Measurements from ENCODE around the gene CTDSP1.

Gene CTDSP1

DNA sequence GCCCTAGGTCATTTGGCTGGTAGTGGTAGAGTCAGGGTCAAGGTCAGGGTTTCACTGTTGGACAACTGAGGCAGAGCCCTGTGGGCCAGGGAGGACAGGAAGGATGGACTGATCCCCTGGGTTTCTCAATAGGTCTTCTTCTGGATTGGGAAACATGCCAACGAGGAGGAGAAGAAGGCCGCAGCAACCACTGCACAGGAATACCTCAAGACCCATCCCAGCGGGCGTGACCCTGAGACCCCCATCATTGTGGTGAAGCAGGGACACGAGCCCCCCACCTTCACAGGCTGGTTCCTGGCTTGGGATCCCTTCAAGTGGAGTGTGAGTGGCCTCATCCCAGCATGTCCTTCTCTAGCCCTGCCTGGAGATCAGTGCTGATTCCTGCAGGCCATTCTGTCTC is 37.3 kb downstream of the CTDSP1 start:
- Histone ChIP-seq H3K27ac (no peak overlapping the region), H3K4me3 (no peak overlapping the region), H3K4me1 (no peaks in the 10 kb centered on the region), H3K9me3 (no peaks in the 10 kb centered on the region), H3K36me3 (no peaks in the 10 kb centered on the region), H3K27me3 (no peaks in the 10 kb centered on the region)
- TF ChIP-seq, protein P1, sequence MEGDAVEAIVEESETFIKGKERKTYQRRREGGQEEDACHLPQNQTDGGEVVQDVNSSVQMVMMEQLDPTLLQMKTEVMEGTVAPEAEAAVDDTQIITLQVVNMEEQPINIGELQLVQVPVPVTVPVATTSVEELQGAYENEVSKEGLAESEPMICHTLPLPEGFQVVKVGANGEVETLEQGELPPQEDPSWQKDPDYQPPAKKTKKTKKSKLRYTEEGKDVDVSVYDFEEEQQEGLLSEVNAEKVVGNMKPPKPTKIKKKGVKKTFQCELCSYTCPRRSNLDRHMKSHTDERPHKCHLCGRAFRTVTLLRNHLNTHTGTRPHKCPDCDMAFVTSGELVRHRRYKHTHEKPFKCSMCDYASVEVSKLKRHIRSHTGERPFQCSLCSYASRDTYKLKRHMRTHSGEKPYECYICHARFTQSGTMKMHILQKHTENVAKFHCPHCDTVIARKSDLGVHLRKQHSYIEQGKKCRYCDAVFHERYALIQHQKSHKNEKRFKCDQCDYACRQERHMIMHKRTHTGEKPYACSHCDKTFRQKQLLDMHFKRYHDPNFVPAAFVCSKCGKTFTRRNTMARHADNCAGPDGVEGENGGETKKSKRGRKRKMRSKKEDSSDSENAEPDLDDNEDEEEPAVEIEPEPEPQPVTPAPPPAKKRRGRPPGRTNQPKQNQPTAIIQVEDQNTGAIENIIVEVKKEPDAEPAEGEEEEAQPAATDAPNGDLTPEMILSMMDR (IDR thresholded peaks at IDR 0.05): no peak
- peak in 1 of 2 donors; percentile 51 for DNase-seq
- intact Hi-C loops (cut with DNase I; ENCODE audit: low total_unique reads): no loop called here

DNA sequence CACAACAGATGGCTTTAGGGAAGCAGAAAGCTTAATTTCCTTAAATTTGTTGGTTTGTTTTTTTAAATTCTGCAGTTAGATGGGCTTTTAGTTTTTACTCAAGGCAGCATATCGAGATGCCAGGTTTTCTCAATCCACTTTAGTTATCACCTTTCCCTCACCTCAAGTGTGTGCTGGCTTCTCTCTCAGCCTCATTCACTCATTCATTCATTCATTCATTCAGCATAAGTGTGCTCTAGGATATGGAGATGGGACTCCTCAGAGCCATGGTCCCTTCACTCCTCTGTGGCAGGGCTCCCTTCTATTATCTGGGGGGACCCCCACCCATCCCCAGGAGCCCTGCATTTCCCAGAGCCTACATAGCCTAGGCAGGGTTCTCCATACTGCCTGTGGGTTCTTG is 38.3 kb downstream of the CTDSP1 start:
- peak in 1 of 2 donors; percentile 38 for DNase-seq
- Histone ChIP-seq H3K4me1 (no peaks in the 10 kb centered on the region), H3K9me3 (no peaks in the 10 kb centered on the region), H3K27ac (no peak overlapping the region), H3K27me3 (no peaks in the 10 kb centered on the region), H3K4me3 (no peak overlapping the region), H3K36me3 (no peaks in the 10 kb centered on the region)
- intact Hi-C loops (cut with DNase I; ENCODE audit: low total_unique reads): no loop called here
- TF ChIP-seq, protein P1 (IDR thresholded peaks at IDR 0.05): no peak

DNA sequence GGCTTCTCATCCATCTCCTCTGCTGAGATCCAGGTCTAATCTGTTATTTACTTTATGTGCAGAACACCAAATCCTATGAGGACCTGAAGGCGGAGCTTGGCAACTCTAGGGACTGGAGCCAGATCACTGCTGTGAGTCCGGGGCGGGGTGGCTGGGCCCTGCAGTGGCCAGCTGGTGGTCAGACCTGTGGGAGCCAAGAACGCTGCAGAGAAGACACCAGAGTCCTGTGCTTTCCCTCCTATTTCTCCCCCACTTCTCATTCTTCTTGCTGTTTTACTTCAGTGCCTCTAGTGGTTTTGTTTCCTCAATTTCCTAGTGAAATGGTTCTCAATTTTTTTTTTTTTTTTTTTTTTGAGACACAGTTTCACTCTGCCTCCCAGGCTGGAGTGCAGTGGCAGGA is 38.9 kb downstream of the CTDSP1 start:
- intact Hi-C loops (cut with DNase I; ENCODE audit: low total_unique reads): no loop called here
- TF ChIP-seq, protein P1 (IDR thresholded peaks at IDR 0.05): no peak
- H3K27ac ChIP-seq: no peak overlapping the region
- H3K9me3 ChIP-seq: no peaks in the 10 kb centered on the region
- no peaks in the 10 kb centered on the region for H3K27me3 ChIP-seq
- H3K4me3 ChIP-seq: no peak overlapping the region
- DNase-seq: peak in 1 of 2 donors; percentile 33
- H3K4me1 ChIP-seq: no peaks in the 10 kb centered on the region
- no peaks in the 10 kb centered on the region for H3K36me3 ChIP-seq

DNA sequence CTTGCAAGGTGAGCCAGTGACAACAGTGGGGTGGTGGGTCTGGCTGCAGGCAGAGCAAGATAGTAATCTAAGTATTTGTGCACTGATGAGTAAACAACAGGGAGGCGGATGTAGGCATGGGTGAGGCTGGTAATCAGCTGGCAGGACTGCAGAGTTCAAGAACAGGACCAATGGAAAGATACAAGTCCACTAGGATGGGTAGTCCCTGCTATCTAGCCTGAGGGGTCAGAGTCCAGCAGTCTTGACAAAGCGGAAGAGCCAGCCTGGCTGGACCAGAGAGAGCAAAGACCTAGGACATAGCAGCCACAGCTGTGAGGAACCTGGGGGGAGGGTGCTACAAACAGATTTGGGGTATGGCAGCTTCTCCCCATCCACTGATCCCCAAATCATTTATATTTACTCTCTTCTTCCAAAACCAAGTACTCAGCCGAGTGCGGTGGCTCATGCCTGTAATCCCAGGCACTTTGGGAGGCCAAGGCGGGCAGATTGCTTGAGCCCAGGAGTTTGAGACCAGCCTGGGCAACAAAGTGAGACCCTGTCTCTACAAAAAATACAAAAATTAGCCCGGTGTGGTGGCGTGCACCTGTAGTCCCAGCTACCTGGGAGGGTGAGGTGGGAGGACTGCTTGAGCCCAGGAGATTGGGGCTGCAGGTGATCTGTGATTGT is 45.2 kb downstream of the CTDSP1 start:
- intact Hi-C loops (cut with DNase I; ENCODE audit: low total_unique reads): no loop called here
- Histone ChIP-seq H3K27me3 (no peaks in the 10 kb centered on the region), H3K36me3 (peaks cover 0 to 36% (median 34%) of the 10 kb centered on the region in 3 donors), H3K27ac (no peak overlapping the region), H3K4me3 (no peak overlapping the region), H3K9me3 (no peaks in the 10 kb centered on the region), H3K4me1 (no peaks in the 10 kb centered on the region)
- DNase-seq: peak in 1 of 2 donors; percentile 11
- TF ChIP-seq, protein P1 (IDR thresholded peaks at IDR 0.05): no peak

DNA sequence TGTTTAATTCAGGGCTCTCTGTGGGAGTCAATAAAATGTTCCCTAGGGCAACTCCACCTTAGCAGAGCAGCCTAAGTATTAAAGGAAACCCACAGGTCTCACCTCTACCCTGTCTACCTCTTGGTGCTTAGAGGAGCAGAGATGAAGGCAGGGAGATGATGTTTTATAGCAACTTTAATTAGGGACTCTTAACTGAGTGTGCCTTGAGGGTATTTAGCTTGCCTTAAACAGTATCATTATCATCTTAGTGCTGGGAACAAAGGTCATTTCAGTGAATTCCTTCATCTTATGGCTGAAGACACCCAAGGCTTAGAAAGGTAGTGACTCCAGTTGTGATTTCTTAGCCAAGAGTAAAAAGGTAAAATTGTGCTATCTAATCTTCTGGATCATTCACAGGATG is 45.9 kb downstream of the CTDSP1 start:
- Histone ChIP-seq H3K4me3 (no peak overlapping the region), H3K36me3 (peaks cover 0 to 40% (median 39%) of the 10 kb centered on the region in 3 donors), H3K9me3 (no peaks in the 10 kb centered on the region), H3K27ac (no peak overlapping the region), H3K4me1 (no peaks in the 10 kb centered on the region), H3K27me3 (no peaks in the 10 kb centered on the region)
- no peak for DNase-seq
- TF ChIP-seq, protein P1 (IDR thresholded peaks at IDR 0.05): no peak
- intact Hi-C loops (cut with DNase I; ENCODE audit: low total_unique reads): no loop called here

All from tibial artery (tissue), 4 donors.